Tibial nerve (tissue), 3 donors: ENCODE data around the gene TRMT10C.

Source experiments
- CTCF ChIP-seq, 5 experiments: fragments of 200-600 bp in 3 of 5; fragments of 450-650 bp in 2 of 5; sonication (generic) in 3 of 5; IDR thresholded peaks; one replicate each; pipeline ENCODE4 v1.5.1; 2016 to 2019; ENCODE audit warnings: antibody characterized with exemption in 5 of 5, mild to moderate bottlenecking in 3 of 5, moderate library complexity in 2 of 5
- POLR2A ChIP-seq, 2 donors: fragments of 450-650 bp; IDR thresholded peaks; one replicate each; pipeline ENCODE4 v1.6.1; 2017; ENCODE audit warnings: antibody characterized with exemption in 2 of 2, mild to moderate bottlenecking in 2 of 2, moderate library complexity in 2 of 2

- TF ChIP-seq CTCF (IDR thresholded peaks at IDR 0.05) (no peak), POLR2A (IDR thresholded peaks at IDR 0.05) (no peak)
These were observed 6.1 kb downstream of the TRMT10C start for GRCh38 chr3:101567528-101568317.
